ENCODE results near the gene MEIS3.

Gene MEIS3

GRCh38 chr19:47435883-47436417 is 16.6 kb upstream of the MEIS3 start:
- DNase-seq (ENCODE audit: low read depth, low spot score), result no peak

GRCh38 chr19:47435196-47435595 is 15.9 kb upstream of the MEIS3 start:
- DNase-seq (ENCODE audit: low read depth, low spot score), result no peak

GRCh38 chr19:47434088-47434487 is 14.8 kb upstream of the MEIS3 start:
- DNase-seq (ENCODE audit: low read depth, low spot score), result no peak

- no peak for DNase-seq (ENCODE audit: low read depth, low spot score)
These were observed 13.8 kb upstream of the MEIS3 start for GRCh38 chr19:47433121-47433520.

GRCh38 chr19:47432499-47432898 is 13.2 kb upstream of the MEIS3 start:
- DNase-seq (ENCODE audit: low read depth, low spot score), result no peak

- no peak for DNase-seq (ENCODE audit: low read depth, low spot score)
These were observed 12.8 kb upstream of the MEIS3 start for GRCh38 chr19:47432091-47432490.

GRCh38 chr19:47430041-47430802 is 10.9 kb upstream of the MEIS3 start:
- DNase-seq (ENCODE audit: low read depth, low spot score), result no peak

GRCh38 chr19:47429140-47429793 is 9.9 kb upstream of the MEIS3 start:
- no peak for DNase-seq (ENCODE audit: low read depth, low spot score)

- peak; percentile 74 for DNase-seq (ENCODE audit: low read depth, low spot score)
These were observed 9.0 kb upstream of the MEIS3 start for GRCh38 chr19:47428177-47428894.

GRCh38 chr19:47427241-47428176 is 8.2 kb upstream of the MEIS3 start:
- peak; percentile 49 for DNase-seq (ENCODE audit: low read depth, low spot score)

- no peak for DNase-seq (ENCODE audit: low read depth, low spot score)
These were observed 4.0 kb upstream of the MEIS3 start for GRCh38 chr19:47423203-47423882.

- no peak for DNase-seq (ENCODE audit: low read depth, low spot score)
These were observed 3.3 kb upstream of the MEIS3 start for GRCh38 chr19:47422417-47423163.

- no peak for DNase-seq (ENCODE audit: low read depth, low spot score)
These were observed 2.6 kb upstream of the MEIS3 start for GRCh38 chr19:47421844-47422395.

- no peak for DNase-seq (ENCODE audit: low read depth, low spot score)
These were observed 2.0 kb upstream of the MEIS3 start for GRCh38 chr19:47421244-47421786.

- DNase-seq (ENCODE audit: low read depth, low spot score), result no peak
These were observed 462 bp upstream of the MEIS3 start for GRCh38 chr19:47419789-47420188.

- no peak for DNase-seq (ENCODE audit: low read depth, low spot score)
These were observed 666 bp downstream of the MEIS3 start for GRCh38 chr19:47418692-47419029.

- no peak for DNase-seq (ENCODE audit: low read depth, low spot score)
These were observed 1.3 kb downstream of the MEIS3 start for GRCh38 chr19:47417746-47418691.

GRCh38 chr19:47417107-47417745 is 2.1 kb downstream of the MEIS3 start:
- no peak for DNase-seq (ENCODE audit: low read depth, low spot score)

Measured in activated naive CD8-positive, alpha-beta T cell treated with anti-CD3 and anti-CD28 coated beads, Interleukin-2, amount 50 U/mL, for 16 hours (primary cell).